Measurements from ENCODE around the gene LGALS7B.
A peak's percentile ranks its signal among the peaks of the same experiment; 100 is the strongest.
"Not testable (repeated sequence)": the region's sequence is repeated elsewhere in the genome, so short reads cannot be mapped to it uniquely, and the experiment has no call there.

LGALS7B gene

DNA sequence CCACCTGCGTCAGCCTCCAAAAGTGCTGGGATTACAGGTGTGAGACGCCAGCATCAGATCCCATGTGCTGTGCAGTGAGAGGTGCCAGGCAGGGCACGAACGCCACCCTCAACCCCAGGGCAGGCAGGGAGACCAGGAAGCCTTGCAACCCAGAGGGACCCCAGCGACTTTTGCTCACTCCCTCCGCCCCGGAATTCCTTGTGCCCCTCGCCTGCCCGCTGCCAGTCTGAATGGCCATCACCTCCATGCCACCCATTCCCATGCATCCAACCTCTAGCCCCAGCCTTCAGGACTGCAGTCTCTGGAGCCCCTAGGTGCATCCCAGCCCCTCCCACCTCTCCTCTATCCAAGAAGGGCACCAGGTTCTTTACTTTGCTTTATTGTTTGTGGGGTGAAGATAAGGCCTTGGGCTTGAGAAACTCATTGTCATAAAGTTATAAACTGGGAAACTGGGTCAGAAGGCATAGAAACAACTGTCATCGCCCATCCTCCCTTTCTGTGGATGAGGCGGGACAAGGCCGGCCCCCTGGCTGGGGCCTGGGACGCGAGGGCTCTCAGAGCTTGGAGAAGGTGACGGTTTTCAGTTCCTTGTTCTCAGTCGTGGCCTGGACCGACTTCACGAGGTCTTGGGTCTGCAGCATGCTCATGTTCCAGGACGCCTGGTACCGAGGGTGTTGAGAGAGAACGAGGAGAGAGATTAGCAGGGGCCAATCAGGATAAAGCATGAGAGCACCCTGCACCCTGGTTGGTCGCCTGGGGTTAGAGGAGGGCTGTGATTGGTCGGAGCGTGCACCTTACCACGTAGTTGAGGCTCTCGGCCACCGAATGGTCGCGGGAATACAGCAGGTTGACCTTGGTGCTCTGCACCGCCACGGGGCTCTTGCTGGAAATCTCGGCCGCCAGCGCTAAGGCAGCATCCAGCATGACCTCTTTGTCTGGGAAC lies 26.3 kb downstream of the LGALS7B start:
- H3K4me3 ChIP-seq (ENCODE audit: low read length) = no peak overlapping the region
- no peak overlapping the region for H3K27ac ChIP-seq (ENCODE audit: low read length)
- H3K9ac ChIP-seq (ENCODE audit: low read length) = no peak overlapping the region
- H3K9me3 ChIP-seq (ENCODE audit: control insufficient read depth, low read depth, low read length) = no peaks in the 10 kb centered on the region
- no peaks in the 10 kb centered on the region for H3K4me1 ChIP-seq (ENCODE audit: control insufficient read depth, low read depth, low read length)
- peaks cover 15% of the 10 kb centered on the region for H3K36me3 ChIP-seq (ENCODE audit: control insufficient read depth, low read depth, low read length)
- no peaks in the 10 kb centered on the region for H3K27me3 ChIP-seq (ENCODE audit: control insufficient read depth, insufficient read depth, low read length)

DNA sequence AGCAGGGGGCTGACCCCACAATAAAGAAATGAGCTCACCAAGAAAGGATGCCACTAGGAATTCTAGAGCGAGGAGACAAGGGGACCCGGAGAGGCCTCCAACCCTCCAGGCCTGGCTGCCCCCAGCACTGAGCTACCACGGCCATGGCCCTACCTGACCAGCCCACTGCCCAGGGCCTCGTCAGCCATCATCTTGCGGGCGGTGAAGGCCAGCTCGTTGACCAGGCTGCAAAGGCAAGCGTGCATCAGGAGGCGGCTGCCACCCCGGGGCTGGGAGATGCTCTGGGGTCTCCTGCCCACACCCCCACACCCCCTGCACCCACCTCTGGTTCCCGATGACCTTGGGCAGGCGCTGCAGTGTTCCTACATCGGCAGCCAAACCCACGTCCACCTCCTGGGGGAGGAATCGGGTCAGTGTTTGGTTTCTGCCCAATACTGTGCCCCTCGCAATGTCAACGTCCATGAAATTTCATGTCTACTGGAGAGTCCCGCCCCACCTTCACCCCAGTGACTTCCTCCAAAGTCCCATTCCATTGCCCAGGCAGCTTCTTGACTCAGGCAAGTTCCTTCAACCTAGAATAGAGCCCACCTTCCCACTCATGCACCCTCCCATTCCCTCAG lies 27.2 kb downstream of the LGALS7B start:
- H3K36me3 ChIP-seq (ENCODE audit: control insufficient read depth, low read depth, low read length) = peaks cover 15% of the 10 kb centered on the region
- H3K9me3 ChIP-seq (ENCODE audit: control insufficient read depth, low read depth, low read length) = no peaks in the 10 kb centered on the region
- no peaks in the 10 kb centered on the region for H3K27me3 ChIP-seq (ENCODE audit: control insufficient read depth, insufficient read depth, low read length)
- H3K4me1 ChIP-seq (ENCODE audit: control insufficient read depth, low read depth, low read length) = no peaks in the 10 kb centered on the region
- no peak overlapping the region for H3K27ac ChIP-seq (ENCODE audit: low read length)
- no peak overlapping the region for H3K9ac ChIP-seq (ENCODE audit: low read length)
- H3K4me3 ChIP-seq (ENCODE audit: low read length) = no peak overlapping the region

DNA sequence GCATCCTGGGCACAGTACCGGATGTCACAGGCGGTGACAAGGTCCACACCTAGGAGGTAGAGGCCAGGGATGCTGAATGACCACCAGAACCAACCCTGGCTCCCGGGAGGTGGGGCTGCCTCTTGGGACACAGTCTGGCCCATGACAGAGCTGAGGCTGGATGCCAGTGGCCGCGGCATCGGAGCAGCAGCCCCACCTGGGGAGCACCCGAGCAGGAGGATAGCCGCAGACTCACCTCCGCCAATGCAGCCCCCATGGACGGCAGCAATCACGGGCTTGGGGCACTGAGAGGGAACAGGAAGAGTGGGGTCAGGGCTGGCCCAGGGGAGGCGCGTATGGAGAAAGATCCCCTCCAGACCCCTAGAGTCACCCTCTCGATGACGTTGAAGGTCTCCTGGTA lies 28.1 kb downstream of the LGALS7B start:
- no peaks in the 10 kb centered on the region for H3K4me1 ChIP-seq (ENCODE audit: control insufficient read depth, low read depth, low read length)

DNA sequence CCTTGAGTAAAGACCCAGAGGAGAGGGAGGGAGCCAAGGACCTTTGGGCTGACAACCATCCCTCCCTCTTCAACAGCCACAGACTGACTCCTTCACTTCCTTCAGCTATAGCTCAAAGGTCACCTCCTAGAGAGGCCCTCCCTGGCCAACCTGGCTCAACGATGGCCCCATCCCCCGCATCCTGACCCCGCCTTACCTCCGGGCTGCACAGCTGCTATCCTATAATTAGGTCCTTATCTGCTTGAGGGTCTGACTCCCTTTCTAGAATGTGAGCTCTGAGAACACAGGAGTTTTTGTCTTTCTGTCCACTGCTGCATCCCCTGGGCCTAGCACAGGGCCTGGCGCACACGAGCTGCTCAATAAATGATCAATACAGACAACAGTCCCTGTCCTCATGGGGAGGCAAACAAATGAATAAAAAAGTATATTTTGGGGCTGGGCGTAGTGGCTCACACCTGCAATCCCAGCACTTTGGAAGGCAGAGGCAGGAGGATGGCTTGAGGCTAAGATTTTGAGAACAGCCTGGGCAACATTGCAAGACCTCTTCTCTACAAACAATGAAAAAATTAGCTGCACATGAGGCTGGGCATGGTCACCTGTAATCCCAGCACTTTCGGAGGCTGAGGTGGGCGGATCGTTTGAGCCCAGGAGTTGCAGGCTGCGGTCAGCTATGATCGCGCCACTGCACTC lies 30.4 kb downstream of the LGALS7B start:
- H3K27ac ChIP-seq (ENCODE audit: low read length) = no peak overlapping the region

More for the DNA sequence above, 28.1 kb downstream of the LGALS7B start:
- no peaks in the 10 kb centered on the region for H3K27me3 ChIP-seq (ENCODE audit: control insufficient read depth, insufficient read depth, low read length)
- H3K4me3 ChIP-seq (ENCODE audit: low read length) = no peak overlapping the region
- H3K9me3 ChIP-seq (ENCODE audit: control insufficient read depth, low read depth, low read length) = no peaks in the 10 kb centered on the region
- H3K36me3 ChIP-seq (ENCODE audit: control insufficient read depth, low read depth, low read length) = peaks cover 15% of the 10 kb centered on the region
- H3K9ac ChIP-seq (ENCODE audit: low read length) = no peak overlapping the region
- no peak overlapping the region for H3K27ac ChIP-seq (ENCODE audit: low read length)

GRCh38 chr19:38821230-38821825 lies 32.3 kb downstream of the LGALS7B start:
- peaks cover 16% of the 10 kb centered on the region for H3K4me1 ChIP-seq (ENCODE audit: control insufficient read depth, low read depth, low read length)
- not testable (repeated sequence) for H3K4me3 ChIP-seq (ENCODE audit: low read length); H3K9me3 ChIP-seq (ENCODE audit: control insufficient read depth, low read depth, low read length); H3K36me3 ChIP-seq (ENCODE audit: control insufficient read depth, low read depth, low read length); H3K27ac ChIP-seq (ENCODE audit: low read length); H3K27me3 ChIP-seq (ENCODE audit: control insufficient read depth, insufficient read depth, low read length); H3K9ac ChIP-seq (ENCODE audit: low read length)

More for the DNA sequence above, 30.4 kb downstream of the LGALS7B start:
- H3K36me3 ChIP-seq (ENCODE audit: control insufficient read depth, low read depth, low read length) = peaks cover 15% of the 10 kb centered on the region
- no peaks in the 10 kb centered on the region for H3K27me3 ChIP-seq (ENCODE audit: control insufficient read depth, insufficient read depth, low read length)
- no peak overlapping the region for H3K9ac ChIP-seq (ENCODE audit: low read length)
- peaks cover 8% of the 10 kb centered on the region for H3K4me1 ChIP-seq (ENCODE audit: control insufficient read depth, low read depth, low read length)
- no peak overlapping the region for H3K4me3 ChIP-seq (ENCODE audit: low read length)
- H3K9me3 ChIP-seq (ENCODE audit: control insufficient read depth, low read depth, low read length) = no peaks in the 10 kb centered on the region

DNA sequence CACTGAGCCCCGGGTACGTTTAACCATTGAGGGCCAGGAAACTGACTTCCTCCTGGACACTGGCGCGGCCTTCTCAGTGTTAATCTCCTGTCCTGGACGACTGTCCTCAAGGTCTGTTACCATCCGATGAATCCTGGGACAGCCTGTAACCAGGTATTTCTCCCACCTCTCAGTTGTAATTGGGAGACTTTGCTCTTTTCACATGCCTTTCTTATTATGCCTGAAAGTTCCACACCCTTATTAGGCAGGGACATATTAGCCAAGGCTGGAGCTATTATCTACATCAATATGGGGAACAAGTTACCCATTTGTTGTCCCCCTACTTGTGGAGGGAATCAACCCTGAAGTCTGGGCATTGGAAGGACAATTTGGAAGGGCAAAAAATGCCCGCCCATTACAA lies 36.9 kb downstream of the LGALS7B start:
- H3K27me3 ChIP-seq (ENCODE audit: control insufficient read depth, insufficient read depth, low read length); H3K27ac ChIP-seq (ENCODE audit: low read length); H3K9me3 ChIP-seq (ENCODE audit: control insufficient read depth, low read depth, low read length); H3K36me3 ChIP-seq (ENCODE audit: control insufficient read depth, low read depth, low read length); H3K9ac ChIP-seq (ENCODE audit: low read length); H3K4me3 ChIP-seq (ENCODE audit: low read length): not testable (repeated sequence)
- peaks cover 16% of the 10 kb centered on the region for H3K4me1 ChIP-seq (ENCODE audit: control insufficient read depth, low read depth, low read length)

DNA sequence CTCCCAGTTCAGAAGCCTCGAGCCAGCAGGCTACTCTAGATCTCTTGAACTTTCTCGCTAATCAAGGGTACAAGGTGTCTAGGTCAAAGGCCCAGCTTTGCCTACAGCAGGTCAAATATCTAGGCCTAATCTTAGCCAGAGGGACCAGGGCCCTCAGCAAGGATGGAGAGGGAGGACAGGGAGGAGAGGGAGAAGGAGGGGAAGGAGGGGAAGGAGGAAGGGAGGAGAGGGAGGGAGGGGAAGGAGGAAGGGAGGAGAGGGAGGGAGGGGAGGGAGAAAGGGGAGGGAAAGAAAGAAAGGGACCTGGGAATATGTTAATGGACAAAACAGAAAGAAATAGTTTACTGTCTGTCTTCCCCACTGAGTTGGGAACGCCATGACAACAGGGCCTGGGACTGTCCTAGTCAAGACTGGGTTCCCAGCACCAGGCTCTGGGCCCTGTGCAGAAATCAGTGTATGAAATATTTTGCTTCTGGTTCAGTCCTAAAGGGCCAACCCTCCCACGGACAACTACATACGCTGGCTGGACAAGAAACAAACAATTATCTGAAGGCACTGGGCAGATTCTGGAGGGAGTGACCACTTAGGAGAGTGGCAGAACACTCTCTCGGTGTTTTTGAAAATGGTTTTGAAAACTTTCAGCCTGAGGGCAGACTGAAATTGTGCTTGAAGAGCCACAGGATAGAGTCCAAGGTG lies 38.0 kb downstream of the LGALS7B start:
- Histone ChIP-seq H3K4me3 (ENCODE audit: low read length) (no peak overlapping the region), H3K27ac (ENCODE audit: low read length) (no peak overlapping the region), H3K36me3 (ENCODE audit: control insufficient read depth, low read depth, low read length) (peaks cover 8% of the 10 kb centered on the region), H3K9me3 (ENCODE audit: control insufficient read depth, low read depth, low read length) (no peaks in the 10 kb centered on the region), H3K4me1 (ENCODE audit: control insufficient read depth, low read depth, low read length) (peaks cover 18% of the 10 kb centered on the region), H3K9ac (ENCODE audit: low read length) (no peak overlapping the region), H3K27me3 (ENCODE audit: control insufficient read depth, insufficient read depth, low read length) (no peaks in the 10 kb centered on the region)

- not testable (repeated sequence) for H3K9me3 ChIP-seq (ENCODE audit: control insufficient read depth, low read depth, low read length); H3K9ac ChIP-seq (ENCODE audit: low read length); H3K36me3 ChIP-seq (ENCODE audit: control insufficient read depth, low read depth, low read length); H3K4me3 ChIP-seq (ENCODE audit: low read length); H3K27me3 ChIP-seq (ENCODE audit: control insufficient read depth, insufficient read depth, low read length); H3K27ac ChIP-seq (ENCODE audit: low read length)
- H3K4me1 ChIP-seq (ENCODE audit: control insufficient read depth, low read depth, low read length) = peaks cover 17% of the 10 kb centered on the region
Observed at GRCh38 chr19:38829203-38829602, 40.2 kb downstream of the LGALS7B start.

DNA sequence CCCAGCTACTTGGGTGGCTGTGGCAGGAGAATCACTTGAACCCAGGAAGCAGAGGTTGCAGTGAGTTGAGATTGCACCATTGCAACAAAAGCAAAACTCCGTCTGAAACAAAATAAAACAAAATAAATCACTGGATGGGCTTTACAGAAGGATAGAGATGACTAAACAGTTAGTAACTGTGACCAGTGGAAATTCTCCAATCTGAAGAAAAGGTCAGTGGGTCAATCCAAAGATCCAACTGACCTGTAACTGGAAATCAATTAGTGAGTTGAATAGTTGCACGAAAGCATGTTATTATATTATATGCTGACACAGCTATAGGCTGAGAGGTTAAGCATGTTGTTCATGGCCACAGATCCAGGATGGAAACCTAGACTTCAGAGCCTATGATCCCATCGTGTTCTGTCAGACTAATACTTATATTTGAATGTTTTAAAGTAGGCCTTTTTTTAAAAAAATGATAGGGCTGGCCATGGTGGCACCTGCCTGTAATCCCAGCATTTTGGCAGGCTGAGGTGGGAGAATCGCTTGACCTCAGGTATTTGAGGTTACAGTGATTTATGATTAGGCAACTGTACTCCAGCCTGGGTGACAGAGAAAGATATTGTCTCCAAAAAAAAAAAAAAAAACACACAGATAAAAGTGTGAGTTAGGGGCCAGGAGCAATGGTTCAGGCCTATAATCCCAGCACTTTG lies 41.2 kb downstream of the LGALS7B start:
- Histone ChIP-seq H3K27me3 (ENCODE audit: control insufficient read depth, insufficient read depth, low read length) (no peaks in the 10 kb centered on the region), H3K9me3 (ENCODE audit: control insufficient read depth, low read depth, low read length) (no peaks in the 10 kb centered on the region), H3K36me3 (ENCODE audit: control insufficient read depth, low read depth, low read length) (peaks cover 8% of the 10 kb centered on the region), H3K27ac (ENCODE audit: low read length) (no peak overlapping the region), H3K9ac (ENCODE audit: low read length) (no peak overlapping the region), H3K4me3 (ENCODE audit: low read length) (no peak overlapping the region), H3K4me1 (ENCODE audit: control insufficient read depth, low read depth, low read length) (peaks cover 8% of the 10 kb centered on the region)

- Histone ChIP-seq H3K9me3 (ENCODE audit: control insufficient read depth, low read depth, low read length) (no peaks in the 10 kb centered on the region), H3K36me3 (ENCODE audit: control insufficient read depth, low read depth, low read length) (peaks cover 16% of the 10 kb centered on the region), H3K4me1 (ENCODE audit: control insufficient read depth, low read depth, low read length) (peaks cover 7% of the 10 kb centered on the region), H3K4me3 (ENCODE audit: low read length) (peak overlapping the region; percentile 82), H3K27ac (ENCODE audit: low read length) (peak overlapping the region; percentile 25), H3K9ac (ENCODE audit: low read length) (peak overlapping the region; percentile 63), H3K27me3 (ENCODE audit: control insufficient read depth, insufficient read depth, low read length) (no peaks in the 10 kb centered on the region)
Observed at GRCh38 chr19:38831142-38831605, 42.2 kb downstream of the LGALS7B start.

All from iPS-18a (cell line).